HG03139 (cell line): Measurements from ENCODE around the gene ALK.

ENCODE experiments used
- ATAC-seq: cut with Tn5 transposase; IDR thresholded peaks from one replicate; pipeline ENCODE4 v1.9.1; 2021; ENCODE audit not compliant: unreplicated experiment

ALK gene

GRCh38 chr2:29662861-29663260 lies 258.5 kb downstream of the ALK start:
- no peak for ATAC-seq

GRCh38 chr2:29660201-29660600 lies 261.2 kb downstream of the ALK start:
- ATAC-seq: no peak

- ATAC-seq: no peak
Measured at GRCh38 chr2:29659178-29659577, 262.2 kb downstream of the ALK start.

GRCh38 chr2:29657674-29658073 lies 263.7 kb downstream of the ALK start:
- no peak for ATAC-seq

- ATAC-seq: no peak
Measured at GRCh38 chr2:29655391-29656086, 265.8 kb downstream of the ALK start.

GRCh38 chr2:29650631-29651097 lies 270.7 kb downstream of the ALK start:
- no peak for ATAC-seq

- ATAC-seq: no peak
Measured at GRCh38 chr2:29644949-29645348, 276.4 kb downstream of the ALK start.

- ATAC-seq: no peak
Measured at GRCh38 chr2:29643196-29643595, 278.2 kb downstream of the ALK start.

- no peak for ATAC-seq
Measured at GRCh38 chr2:29640360-29640759, 281.0 kb downstream of the ALK start.

- ATAC-seq: no peak
Measured at GRCh38 chr2:29638641-29639040, 282.7 kb downstream of the ALK start.

- no peak for ATAC-seq
Measured at GRCh38 chr2:29634916-29635315, 286.5 kb downstream of the ALK start.

GRCh38 chr2:29632018-29632417 lies 289.4 kb downstream of the ALK start:
- ATAC-seq: no peak

GRCh38 chr2:29629495-29629894 lies 291.9 kb downstream of the ALK start:
- no peak for ATAC-seq

- no peak for ATAC-seq
Measured at GRCh38 chr2:29628862-29629261, 292.5 kb downstream of the ALK start.

- ATAC-seq: no peak
Measured at GRCh38 chr2:29628108-29628745, 293.2 kb downstream of the ALK start.

GRCh38 chr2:29627279-29627711 lies 294.1 kb downstream of the ALK start:
- no peak for ATAC-seq

GRCh38 chr2:29620890-29621289 lies 300.5 kb downstream of the ALK start:
- ATAC-seq: no peak

- no peak for ATAC-seq
Measured at GRCh38 chr2:29619689-29620088, 301.7 kb downstream of the ALK start.

- no peak for ATAC-seq
Measured at GRCh38 chr2:29618024-29618423, 303.4 kb downstream of the ALK start.

GRCh38 chr2:29617351-29617750 lies 304.0 kb downstream of the ALK start:
- no peak for ATAC-seq

GRCh38 chr2:29616569-29616968 lies 304.8 kb downstream of the ALK start:
- ATAC-seq: no peak

GRCh38 chr2:29615841-29616240 lies 305.5 kb downstream of the ALK start:
- ATAC-seq: no peak

GRCh38 chr2:29615183-29615582 lies 306.2 kb downstream of the ALK start:
- no peak for ATAC-seq
